ENCODE data around the gene ASL. TPM values are rescaled to one million over a fixed set of nuclear protein-coding genes. Genes with fewer than 3 reads are reported as not detected.

The ASL gene
- total RNA-seq, 1 donor from 2014 or later: 71.7 TPM

- H3K4me3 ChIP-seq (ENCODE audit: low read depth, low read length): no peak overlapping the region
- H3K27me3 ChIP-seq (ENCODE audit: control insufficient read depth, insufficient read depth, low read length): no peaks in the 10 kb centered on the region
- TF ChIP-seq CTCF (IDR thresholded peaks at IDR 0.05; ENCODE audit: insufficient read depth, low read length, poor library complexity, severe bottlenecking): no peak
- DNase-seq (ENCODE audit: low read depth): no peak
- peaks cover 2% of the 10 kb centered on the region for H3K36me3 ChIP-seq (ENCODE audit: control insufficient read depth, insufficient read depth, low read length)
These were observed 67.4 kb downstream of the ASL start for GRCh38 chr7:66142996-66143395.

Other genes starting within 250 kb of the ASL start
- 20.1 and 22.0 TPM in 2 replicates for gene VKORC1L1, start 202.7 kb upstream of the ASL start, total RNA-seq
- gene GUSB, start 93.6 kb upstream of the ASL start, total RNA-seq: 18.8 and 20.5 TPM in 2 replicates
- gene CRCP, start 39.0 kb downstream of the ASL start, total RNA-seq: 34.2 and 38.5 TPM in 2 replicates
- gene TPST1, start 129.5 kb downstream of the ASL start, total RNA-seq: 34.4 and 42.9 TPM in 2 replicates